ENCODE measurements around the gene TNRC6A.
"Not testable (repeated sequence)": the region's sequence is repeated elsewhere in the genome, so short reads cannot be mapped to it uniquely, and the experiment has no call there.

The TNRC6A gene

DNA sequence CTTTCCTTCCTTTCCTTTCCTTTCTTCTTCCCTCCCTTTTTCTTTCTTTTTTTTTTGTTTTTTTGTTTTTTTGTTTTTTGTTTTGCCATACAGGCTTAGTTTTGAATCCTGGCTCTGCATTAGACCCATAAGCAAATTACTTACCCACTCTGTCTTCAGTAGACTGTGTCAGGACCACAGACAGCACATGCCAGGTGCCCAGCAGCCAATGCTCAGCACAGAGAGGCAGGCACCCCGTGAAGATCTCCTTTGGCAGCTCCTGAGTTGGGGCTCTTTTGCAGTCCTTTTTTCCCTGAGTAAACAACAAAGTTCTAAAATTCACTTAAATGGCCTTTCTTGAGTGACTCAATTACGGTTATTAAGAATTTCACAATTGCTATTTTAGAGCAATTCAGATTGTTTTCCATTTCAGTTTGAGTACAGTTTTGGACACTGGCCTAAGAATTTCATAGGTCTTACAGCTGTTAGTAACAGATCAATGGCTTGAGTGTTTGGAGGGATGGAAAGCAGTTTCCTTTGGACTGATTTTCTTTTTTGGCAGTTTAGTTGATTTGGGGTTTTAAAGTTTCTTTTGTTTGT is 90.1 kb downstream of the TNRC6A start:
- DNase-seq, result no peak

DNA sequence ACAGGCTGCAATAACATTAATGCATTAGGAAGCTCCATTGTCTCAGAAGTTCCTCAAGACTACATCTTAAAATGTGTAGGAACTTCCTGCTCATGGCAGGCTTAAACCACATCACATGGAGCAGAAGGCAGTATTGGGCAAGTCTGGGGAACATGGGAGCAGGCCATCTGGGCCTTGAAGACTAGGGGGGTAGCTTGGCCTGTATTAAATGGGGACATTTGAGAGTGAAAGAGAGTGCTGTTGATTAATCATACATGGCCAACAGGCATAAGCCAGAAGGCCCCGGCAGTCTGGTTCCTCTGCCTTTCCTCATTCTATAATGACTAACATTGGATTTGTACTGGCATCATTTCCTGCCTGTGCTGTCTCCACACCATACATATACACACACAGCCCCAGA is 91.1 kb downstream of the TNRC6A start:
- DNase-seq, result no peak

DNA sequence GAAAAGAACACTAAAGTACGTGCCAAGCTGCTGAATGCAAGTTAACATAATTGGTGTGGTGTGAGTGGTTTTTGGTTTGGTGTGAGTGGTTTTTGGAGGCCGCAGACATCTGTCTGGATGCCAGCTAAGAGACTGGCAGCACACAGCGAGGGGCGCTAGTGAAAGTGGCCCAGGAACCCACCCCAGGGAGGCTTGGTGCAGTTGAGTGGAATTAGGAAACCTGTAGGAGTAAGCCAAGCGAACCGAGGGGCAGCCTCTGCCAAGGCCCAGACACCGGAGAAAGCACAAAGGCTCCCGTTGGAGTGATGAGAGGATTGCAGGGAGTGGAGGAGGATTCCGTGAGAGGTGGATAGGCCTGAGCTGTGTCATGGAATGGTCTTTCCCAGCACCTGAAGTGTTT is 91.7 kb downstream of the TNRC6A start:
- DNase-seq, result no peak

DNA sequence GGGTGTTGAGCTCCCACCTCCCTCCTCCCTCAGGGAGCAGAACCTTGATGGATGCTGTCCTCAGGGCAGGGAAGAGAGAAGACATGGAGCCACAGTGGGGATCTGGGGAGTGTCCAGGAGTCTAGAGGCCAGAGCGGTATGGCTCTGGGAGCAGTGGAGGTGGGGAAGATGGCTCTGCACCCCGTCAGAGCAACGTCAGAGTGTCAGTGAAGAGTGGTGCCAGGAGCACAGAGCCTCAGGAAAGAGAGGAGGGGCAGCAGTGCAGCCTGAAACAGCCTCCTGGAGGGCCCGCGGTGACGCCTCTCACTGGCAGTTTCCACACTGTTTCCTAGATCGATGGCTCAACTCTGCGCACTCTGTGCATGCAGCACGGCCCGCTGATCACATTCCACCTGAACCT is 93.1 kb downstream of the TNRC6A start:
- no peak for DNase-seq

DNA sequence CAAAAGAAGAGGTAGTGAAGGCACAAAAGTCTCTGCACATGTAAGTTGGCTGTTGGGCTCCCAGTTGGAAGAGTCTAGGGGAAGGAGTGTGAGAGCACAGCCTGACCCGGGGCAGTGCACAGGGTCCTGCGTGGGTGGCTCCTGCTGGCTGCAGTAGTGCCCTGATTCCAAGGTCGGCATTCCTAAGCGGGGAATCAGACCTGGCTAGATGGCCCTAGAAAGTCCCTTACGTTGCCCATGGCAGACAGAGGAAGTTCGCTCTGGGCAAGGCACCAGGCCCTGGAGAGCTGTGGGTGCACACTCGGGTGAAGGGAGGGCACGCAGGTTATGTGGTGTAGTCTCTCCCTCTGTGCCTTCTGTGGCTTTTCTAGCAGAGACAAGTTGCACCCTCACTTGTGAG is 93.5 kb downstream of the TNRC6A start:
- DNase-seq, result no peak

DNA sequence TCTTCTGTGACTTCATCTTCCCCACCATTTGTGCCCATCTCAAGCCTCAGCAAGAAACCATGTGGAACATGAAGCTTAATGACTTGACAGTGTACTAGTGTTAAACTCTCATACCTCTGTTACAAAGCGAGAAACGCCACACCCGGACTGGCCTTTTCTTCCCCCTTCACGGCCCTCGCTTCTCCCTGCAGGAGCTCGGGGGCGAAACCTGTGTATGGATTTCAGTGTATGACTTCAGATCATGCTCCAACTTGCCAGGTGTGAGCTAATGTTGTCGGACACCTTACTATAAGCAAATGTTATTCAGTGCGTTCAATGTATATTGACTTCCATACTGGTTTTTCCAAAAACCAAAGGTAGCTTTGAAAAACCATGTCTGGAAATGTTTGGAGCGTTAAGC is 96.2 kb downstream of the TNRC6A start:
- no peak for DNase-seq

DNA sequence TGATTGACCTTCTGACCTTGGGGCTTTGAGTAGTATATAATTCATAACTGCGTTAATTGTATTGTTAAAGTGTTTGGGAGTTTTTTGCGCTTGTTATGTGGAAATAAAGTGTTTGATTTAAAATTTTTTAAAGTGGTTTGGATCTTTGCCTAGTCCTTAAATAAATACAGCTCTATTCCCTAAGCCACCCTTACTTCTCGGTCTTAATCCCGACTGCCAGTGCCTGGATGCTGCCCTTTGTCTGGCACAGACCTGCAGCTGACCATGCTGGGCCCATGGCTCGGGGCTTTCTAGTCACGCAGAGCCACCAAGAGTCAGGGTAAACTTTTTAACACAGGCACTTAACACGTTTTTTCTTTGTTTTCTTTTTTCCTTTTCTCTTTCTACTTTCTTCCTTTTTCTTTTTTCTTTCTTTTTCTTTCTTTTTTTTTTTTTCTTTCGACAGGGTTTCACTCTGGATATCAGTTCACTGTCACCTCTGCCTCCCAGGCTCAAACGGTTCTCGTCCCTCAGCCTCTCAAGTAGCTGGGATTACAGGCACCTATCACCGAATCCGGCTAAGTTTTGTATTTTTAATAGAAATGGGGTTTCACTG is 96.7 kb downstream of the TNRC6A start:
- no peak for DNase-seq

DNA sequence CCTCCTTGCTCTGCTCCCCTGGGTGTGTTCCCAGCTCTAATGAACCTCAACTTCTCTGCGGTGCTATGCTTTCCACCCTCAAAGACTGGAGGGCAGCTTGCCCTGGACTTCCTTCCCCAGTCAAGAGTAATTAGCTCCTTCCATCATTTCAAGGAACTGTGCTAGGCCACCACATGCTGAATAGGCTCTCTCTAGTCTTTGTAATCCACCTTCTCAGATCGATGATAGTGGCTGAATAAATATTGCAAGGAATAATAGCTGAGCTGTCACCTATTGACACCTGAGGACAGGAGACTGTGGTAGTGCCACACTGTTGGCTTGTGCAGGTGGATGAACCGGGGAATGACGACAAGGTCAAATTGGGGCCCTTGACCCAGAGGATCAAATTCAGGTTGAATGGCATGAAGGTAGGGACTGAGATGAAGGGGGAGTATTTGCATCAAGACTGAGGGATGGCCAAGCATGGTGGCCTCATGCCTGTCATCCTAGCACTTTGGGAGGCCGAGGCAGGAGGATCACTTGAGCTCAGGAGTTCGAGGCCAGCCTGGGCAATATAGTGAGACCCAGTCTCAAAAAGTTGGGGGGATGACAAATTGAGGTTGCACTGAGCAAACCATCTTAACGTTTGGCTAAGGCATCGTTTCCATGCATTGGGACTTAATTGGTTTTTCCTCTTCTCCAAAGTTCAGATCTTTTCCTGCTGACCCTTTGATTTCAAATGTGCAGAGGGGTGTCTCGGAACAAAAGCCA is 97.5 kb downstream of the TNRC6A start:
- DNase-seq, result no peak

DNA sequence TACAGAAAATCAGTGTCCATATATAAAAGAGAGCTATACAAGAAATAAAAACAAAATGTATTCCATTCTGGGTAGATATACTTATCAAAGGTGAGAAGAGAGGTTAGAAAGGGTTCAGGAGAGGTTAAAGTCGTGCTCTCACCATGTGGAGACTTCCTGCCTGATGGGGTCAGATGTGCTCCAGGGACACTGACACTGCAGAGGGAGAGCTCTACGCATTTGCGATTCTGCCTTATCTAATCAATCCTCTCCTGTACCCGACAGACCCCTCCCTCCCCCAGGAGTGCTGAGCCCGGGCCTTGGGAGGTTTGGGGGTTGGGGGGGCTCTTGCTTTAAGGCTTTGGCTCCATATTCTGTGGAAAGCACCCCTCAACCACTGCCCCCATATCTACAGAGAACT is 99.7 kb downstream of the TNRC6A start:
- DNase-seq, result no peak

DNA sequence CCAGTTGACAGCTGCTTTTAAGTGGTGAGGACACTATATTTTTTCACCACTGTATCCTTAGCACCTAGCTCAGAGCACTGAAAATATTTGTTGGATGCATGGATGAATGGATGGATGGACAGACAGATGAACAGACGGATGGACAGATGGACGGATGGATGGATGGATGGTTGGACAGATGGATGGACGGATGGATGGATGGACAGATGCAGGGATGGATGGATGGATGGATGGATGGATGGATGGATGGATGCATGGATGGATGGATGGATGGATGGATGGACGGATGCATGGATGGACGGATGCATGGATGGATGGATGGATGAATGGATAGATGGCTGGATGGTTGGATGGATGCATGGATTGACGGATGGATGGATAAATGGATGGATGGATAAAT is 103.9 kb downstream of the TNRC6A start:
- no peak for DNase-seq

DNA sequence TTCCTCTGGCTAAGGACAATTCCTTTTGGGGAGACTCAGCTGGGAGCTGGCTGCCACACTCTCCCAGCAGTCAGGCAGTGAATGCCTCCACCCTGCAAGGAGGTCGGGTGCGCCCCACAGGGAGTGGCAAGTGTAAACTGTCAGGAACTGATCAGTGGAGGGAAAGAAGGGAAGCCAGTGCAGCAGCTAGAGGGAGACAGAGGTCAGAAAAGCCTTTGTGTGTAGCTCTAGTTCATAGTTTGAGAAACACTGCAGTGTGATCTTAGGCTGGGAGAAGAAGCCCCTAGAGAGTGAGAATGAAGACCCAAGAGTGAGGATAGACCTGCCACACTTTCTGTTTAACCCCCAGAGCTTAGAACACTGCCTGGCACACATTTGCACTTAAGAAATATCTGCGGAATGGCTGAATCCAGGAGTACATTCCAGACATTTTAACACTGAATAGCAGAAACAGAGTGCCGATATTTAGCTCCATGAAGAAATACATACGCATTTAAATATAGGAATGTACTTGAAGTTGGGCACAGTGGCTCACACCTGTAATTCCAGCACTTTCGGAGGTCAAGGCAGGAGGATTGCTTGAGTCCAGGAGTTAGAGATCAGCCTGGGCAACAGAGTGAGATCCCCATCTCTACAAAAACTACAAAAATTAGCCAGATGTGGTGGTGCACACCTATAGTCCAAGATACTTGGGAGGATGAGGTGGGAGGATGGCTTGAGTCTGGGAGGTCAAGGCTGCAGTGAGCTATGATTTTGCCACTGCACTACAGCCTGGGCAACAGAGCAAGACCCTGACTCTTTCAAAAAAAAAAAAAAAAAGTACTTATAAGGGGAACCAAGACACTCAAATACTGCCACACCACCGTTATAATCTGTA is 105.2 kb downstream of the TNRC6A start:
- DNase-seq, result peak in 1 of 2 donors; percentile 4

DNA sequence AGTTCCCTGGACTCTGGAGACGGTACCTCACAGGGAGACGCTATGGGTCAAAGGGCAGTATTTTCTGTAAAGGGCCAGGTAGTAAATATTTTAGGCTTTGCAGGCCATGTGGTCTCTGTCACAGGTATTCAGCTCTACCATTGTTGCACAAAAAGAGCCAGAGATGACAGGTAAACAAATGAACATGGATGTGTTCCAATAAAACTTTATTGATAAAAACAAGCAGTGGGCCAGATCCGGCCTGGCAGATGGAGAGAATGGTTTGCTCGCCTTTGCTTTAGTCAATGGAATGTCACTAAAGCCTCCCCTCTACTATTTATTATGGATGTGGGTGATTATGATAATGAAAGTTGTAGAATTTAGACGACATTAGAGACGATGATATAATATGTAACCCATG is 107.4 kb downstream of the TNRC6A start:
- DNase-seq, result no peak

DNA sequence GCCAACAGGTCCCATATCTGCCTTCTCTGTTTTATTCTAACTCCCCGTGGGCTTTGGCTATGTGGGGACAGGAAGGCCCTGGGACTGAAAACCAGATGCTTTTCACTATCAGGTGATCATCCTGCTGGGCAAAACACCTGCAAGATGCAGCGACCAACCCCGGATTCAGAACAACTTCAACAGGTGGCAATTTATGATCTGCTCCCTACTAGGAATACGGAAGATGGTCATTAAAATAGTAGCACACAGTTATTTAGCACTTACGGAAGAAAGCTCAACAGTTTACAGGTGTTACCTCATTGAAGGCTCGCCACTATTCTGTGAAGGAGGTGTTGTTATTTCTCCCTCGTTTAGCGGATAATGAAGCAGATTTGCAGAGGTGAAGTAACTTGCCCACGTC is 108.5 kb downstream of the TNRC6A start:
- DNase-seq, result no peak

DNA sequence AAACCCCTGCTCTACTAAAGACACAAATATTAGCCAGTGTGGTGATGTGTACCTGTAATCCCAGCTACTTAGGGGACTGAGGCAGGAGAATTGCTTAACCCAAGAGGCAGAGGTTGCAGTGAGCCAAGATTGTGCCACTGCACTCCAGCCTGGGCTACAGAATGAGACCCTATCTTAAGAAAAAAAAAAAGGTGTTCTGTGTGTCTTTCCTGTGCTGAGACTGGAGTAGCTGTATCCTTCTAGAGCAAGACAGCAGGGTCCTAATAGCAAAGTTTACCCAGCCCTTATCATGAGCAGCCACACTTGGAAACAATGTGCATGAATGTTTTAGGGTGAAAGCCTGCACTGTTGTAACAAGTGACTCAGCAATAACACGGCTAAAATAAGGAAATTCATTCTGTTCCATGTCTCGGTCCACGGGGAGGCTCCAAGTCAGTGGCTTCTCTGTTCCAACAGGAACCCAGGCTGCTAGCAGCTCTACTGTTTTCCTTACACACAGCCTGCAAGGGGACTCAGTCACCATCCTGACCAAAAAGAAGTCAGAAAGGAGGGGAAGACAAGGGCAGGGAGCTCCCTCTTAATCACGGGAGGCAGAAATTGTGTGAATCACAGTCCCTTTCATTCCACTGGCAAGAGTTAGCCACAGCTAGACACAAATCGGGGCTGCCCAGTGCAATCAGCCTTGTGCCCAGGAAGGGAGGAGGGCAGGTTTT is 109.3 kb downstream of the TNRC6A start:
- DNase-seq, result no peak

DNA sequence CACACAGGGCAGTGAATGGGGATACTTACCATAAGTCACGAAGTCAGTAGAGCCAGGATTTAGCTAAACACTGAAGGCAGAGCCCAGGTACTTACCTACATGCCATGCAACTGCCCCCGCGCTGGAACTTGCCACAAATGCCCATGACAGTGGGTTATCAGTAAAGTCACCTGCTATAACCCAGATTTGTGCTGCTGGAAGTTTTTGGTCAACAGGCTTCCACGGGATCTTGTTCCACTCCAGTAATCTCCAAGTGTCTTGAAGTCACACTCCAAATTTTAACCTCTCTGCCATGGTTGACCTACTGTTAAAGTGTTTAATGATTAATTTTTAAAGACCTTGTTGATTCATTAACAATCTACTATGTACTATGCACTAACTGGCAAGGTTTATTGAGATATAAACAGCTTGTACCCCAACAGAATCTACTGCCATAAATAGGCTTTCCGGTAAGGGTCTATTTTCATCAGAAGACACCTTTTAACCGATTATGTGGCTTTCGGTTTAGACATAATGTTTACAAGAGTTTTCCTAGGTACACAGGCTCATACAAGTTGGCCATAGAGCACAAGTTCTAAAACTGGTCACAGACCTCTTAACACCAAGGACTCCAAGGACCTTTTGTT is 110.0 kb downstream of the TNRC6A start:
- no peak for DNase-seq

DNA sequence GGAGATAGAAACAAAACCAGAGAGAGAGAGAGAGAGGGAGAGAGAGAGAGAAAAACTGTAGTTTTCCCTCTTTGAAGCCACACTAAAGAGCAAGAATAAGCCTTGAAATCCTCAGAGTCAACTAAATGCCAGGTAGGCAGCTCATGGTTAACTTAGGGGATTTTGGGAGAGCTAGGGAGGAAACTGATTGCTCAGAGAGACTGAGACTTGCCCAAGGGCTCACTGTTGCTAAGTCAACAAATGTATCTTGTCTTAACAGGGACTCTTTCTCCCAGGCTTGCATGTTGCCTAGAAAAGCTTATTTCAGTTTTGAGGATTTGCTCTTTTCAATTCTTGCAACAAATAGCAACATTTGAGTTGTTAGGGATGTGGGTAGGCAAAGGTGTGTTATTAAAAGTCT is 111.8 kb downstream of the TNRC6A start:
- no peak for DNase-seq

DNA sequence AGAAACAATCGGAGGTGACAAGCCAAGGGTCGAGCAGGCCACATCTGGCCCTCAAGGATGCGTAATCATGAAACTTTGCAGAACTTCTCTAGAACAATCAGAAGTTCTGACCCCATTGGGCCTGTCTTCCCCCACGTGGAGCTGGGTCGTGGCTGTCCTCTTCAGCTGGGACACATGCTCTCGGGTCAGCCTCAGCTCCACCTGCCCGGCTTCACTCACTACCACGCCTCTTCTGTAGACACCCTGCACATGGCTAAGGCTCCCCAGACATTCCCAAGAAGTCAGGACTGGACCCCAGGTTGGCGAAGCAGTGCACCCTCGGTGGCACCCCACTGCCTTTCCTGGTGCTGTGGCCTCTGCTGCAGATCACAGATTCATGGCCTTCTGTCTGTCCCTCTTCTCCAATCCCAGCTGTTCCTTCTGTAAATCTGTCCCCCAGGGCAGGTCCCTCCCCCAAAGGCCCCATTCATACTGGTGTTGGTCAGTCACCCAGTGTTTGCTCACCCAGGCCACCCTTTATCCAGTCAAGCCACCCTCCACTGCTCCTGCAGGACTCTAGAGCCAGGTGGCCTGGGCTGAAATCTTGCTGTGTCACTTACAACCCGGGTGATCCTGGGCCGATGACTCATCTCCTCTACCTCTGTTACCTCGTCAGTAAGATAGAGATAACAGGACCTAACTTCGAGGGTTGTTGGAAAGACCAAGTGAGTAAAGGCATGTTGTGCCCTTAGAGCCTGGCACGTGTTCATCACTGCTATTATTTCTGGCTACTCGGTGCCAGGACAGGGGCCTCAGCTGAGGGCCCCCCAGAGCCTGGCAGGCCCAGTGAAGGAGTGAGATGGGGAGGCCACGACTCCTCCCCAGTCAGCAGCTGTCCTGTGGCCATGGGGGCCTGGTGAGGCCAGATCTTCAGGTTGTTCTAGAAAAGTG is 114.9 kb downstream of the TNRC6A start:
- no peak for DNase-seq

DNA sequence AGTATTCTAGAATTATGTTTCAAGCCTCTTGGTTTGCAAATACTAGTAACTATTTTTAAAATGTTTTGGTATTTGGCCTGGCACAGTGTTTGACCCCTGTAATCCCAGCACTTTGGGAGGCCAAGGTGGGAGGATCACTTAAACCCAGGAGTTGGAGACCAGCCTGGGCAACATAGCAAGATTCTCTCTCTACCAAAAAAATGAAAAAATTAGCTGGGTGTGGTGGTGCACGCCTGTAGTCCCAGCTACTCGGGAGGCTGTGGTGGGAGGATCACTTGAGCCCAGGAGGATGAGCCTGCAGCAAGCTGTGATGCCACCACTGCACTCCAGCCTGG is 115.5 kb downstream of the TNRC6A start:
- not testable (repeated sequence) for DNase-seq

DNA sequence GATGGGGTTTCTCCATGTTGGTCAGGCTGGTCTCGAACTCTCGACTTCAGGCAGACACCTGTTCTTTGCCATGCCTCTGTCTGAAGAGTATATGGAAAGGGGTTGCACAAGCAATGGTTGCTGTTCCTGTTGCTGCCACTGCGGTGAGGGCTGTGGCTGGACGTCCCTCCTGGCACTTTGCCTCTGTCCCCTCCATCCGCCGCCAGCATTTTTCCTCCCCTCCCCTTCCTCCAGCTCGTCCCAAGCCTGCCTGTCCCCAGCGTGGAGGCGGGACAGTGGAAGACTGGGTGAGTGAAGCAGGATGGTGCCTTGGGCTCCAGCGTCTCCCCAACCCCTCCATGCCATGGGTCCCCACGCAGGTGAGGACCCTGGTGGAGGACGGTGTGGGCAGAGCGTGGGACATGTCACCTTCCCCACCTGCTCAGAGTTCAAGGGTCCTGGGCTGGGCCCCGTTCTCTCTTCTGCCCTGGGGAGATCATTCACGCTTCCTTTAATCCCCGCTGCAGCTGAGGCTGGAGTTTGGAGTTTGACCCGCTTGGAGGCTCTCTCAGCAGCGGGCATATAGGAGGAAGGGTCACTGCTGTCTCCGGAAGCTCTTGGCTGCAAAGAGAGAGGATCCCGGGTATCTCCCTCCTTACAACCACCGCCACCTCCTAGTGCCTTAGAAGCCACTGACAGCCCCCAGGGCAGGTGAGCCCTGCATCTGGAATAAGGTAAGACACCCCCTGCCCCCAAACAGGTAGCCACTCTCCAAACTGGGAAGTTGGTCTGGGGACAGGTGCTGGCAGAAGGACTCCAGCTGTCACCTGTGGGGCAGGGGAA is 116.5 kb downstream of the TNRC6A start, which contains the start of gene SLC5A11:
SLC5A11 (plus strand) TSS at position 238 of the 822 bp plus-strand sequence. CDS start 12,681 bp downstream, outside the sequence.
- DNase-seq, result no peak

Data from CD4-positive, alpha-beta T cell treated with Interferon alpha-2 for 1 hour (primary cell).